GM21526 (cell line): ENCODE measurements around the gene ATF1.

ENCODE experiments used
- ATAC-seq: cut with Tn5 transposase; IDR thresholded peaks from one replicate; pipeline ENCODE4 v1.9.1; 2021; ENCODE audit warnings: moderate library complexity; ENCODE audit not compliant: unreplicated experiment, low FRiP score

ATF1 gene

DNA sequence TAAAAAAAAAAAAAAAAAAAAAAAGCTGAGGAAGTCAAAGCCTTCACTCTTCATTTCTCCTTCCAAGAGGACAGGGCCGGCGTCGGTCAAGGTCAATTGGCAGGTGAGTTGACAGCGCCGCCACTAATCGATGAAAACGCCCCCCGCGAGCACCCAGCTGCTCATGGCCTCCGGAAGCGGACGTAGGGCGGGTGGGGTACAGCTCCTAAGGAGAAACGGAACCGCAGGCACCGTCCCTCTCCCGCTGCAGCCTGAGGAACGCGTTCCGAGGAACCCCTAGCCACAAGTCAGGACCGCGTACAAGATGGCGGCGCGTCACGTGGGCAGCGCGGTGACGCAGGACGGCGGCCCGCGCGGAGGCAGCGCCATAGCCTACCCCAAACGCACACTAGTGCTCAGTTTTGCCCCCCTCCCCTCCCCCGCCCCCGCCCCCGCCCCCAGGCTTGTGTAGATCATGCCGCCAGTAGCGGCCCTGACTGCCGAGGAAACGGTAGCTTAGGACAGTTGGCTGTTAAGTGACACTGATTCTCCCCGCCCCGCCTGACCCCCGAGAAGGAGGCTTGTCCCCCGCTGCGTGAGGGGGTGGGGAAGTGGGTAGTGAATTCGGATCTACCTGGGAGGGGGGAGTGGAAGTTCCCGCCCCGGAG is at the start of gene ATF1:
Gene ATF1 (plus strand): TSS at position 463 of the 647 bp plus-strand sequence. CDS start 16,045 bp downstream, outside the sequence.
- ATAC-seq, result peak; percentile 81

DNA sequence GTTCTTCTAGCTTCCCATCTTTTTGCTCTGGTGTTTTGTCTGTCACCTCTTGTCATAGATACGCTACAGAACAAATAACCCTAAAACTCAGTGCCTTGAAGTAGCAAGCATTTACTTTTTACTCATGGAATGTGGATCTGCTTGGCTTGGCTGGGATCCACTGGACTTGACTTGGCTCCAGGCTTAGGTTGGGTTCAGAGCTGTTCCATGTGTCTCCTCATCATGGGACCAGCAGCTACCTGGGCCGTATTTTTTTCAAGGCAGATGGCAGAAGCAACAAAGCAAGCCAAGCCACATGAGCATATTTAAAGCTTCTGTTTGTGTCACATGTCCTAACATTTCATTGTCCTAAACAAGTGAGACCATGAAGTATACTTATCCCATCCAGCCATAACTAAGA is 48.7 kb upstream of the ATF1 start:
- ATAC-seq, result no peak

DNA sequence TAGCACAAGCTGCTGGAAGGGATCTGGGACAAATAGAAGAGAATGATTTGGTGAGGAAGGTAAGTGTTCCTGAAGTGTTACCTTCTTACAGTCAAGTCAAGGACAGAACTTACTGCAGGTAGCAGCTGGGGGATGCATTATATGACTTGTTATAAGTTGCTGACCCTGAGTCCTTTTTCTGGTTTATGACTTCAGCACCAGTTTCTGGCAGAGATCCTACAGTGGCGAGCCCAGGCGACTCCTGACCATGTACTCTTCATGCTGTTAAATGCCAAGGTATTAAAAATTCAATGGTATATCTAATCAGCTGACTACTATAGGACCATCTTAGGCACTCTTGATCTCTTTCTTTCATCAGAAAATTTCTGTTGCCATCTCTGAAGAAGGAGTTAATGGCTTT is 45.1 kb upstream of the ATF1 start:
- no peak for ATAC-seq

DNA sequence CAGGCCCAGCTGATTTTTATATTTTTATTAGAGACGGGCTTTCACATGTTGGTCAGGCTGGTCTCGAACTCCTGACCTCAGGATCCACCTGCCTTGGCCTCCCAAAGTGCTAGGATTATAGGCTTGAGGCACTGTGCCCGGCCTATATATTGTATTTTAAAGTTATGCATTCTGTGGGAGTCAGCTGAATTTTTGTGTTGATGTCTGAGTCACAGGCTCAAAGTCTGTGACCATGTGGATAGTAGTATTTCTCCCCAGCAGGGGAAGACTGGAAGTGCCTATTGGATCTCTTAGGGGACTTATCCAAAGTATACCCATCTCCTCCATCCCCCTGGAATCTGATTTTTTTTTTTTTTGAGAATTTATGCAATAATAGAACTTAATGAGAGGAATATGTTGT is 43.8 kb upstream of the ATF1 start:
- no peak for ATAC-seq

DNA sequence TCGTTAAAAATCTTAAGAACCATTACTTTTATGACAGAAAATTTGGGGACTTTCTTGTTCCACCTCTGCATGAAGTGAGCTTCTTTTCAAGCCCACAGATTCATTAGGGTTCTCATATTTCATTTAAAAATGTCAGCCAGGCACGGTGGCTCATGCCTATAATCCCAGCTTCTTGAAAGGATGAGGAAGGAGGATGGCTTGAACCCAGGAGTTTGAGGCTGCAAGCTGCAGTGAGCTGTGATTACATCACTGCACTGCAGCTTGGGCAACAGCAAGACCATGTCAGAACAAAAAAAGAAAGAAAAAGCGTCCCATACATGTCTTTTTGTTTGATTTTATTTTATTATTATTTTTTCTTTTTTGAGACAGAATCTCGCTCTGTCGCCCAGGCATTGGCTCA is 43.4 kb upstream of the ATF1 start:
- ATAC-seq, result no peak

GRCh38 chr12:50723865-50724264 is 40.0 kb upstream of the ATF1 start:
- no peak for ATAC-seq

- ATAC-seq, result no peak
Observed at GRCh38 chr12:50725011-50725942, 38.6 kb upstream of the ATF1 start.

DNA sequence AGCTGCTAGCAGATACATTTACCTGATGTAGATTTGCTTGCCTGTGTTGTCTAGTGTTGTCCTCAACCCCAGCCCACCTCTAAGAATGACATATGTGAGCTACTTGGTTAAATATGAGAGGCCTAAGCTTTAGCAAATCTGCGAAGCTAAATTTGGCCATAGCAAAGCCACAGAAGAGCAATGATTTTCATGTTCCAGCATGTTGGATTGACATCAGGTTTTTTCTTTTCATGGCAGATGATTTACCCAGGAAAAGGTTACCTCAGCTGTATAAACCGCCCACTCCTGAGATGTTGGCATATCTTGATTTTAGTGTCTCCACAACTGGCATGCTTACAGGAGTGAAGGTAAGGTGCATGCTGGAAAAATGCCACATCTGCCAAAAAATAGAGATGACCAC is 36.4 kb upstream of the ATF1 start:
- ATAC-seq, result no peak

- no peak for ATAC-seq
Observed at GRCh38 chr12:50728417-50728816, 35.5 kb upstream of the ATF1 start.

DNA sequence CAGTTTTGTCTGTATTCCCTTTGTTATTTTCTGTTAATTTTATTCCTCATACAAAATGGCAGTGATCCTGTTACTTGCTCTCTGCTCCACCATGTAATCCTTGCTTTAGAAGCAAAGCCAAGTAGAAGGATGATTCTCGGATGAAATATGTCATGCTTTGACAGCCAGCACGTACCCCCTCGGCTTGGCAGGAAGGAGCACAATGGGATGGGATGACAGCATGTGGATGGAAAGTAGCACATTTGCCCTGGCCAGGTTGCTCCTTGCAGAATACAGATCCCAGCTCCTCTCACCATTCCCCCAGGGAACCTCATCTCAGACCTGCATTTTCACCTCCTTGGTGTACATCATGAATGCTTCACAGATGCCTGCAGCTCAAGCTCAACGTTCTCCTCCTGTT is 35.1 kb upstream of the ATF1 start:
- ATAC-seq, result no peak

DNA sequence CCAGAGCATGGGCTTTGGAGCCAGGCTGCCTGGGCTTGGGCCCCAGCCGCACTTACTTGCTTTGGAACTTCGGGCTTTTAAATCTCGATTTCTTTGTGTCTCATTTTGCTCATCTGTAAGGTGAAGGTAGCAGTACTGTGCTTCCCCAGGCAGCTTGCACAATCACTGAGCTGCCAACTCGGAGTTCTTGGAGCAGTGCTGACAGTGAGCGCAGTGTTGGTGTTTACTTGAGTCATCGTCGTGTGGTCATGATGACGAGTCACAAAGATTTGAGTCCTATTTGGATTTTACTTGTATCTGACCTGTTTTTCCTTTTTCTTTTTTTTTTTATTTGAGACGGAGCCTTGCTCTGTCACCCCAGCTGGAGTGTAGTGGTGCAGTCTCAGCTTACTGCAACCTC is 31.3 kb upstream of the ATF1 start:
- no peak for ATAC-seq

GRCh38 chr12:50733706-50734105 is 30.2 kb upstream of the ATF1 start:
- no peak for ATAC-seq

DNA sequence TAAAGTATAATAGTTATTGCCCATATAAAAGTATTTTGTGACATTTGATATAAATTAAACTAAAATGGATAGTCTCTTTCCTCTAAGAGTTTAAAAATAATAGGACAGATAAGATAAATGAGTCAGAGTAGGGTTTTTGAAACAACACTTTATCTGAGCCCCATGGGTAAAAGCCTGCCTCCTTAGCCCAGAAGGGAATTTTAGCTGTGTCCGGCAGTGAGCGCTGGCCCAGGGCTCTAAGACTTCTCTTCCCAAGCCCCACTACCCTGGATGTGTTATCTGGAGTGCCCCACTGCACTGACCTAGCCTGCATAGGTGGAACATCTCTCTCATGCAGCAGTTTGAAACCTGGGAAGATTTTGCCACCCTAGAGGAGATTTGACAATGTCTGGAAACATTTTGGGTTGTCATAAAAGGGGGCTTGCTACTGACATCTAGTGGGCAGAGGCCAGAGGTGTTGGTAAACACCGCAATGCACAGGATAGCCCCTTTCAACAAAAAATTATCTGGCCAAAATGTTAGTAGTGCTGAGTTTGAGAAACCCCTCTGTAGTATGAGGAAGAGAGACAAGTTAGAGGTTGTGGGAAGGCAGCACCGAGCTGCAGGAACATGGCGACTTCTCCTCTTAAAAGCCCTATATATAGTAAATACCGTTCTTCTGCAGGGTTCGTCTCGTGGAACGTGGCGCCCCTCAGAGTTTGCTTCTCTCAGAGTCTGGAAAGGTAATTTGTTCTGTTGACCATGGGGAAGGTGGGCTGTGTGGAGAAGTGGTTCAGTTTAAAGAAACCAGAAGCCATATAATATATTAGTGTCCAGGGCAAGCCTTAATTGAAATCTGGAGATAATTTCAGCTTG is 29.3 kb upstream of the ATF1 start:
- no peak for ATAC-seq

DNA sequence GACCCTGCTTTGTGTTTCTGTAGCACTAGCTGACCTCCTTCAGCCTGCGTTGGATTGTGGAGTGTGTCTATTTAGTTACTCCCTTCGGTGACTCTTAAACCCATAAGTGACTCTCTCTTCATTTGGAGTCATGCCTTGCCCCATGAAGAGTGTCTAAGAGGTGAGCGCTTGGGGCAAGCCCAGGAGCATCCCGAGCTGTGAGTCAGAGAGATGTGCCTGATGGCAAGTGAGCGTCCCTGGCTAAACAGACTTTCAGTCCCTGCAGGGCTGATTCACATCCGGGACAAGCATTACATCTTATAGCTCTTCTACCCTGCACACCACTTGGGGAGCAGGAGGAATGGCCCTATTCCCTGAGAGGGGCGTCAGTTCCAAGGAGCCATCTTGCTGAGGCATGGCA is 24.3 kb upstream of the ATF1 start:
- no peak for ATAC-seq

- ATAC-seq, result no peak
Observed at GRCh38 chr12:50740307-50740706, 23.6 kb upstream of the ATF1 start.

GRCh38 chr12:50742776-50743175 is 21.1 kb upstream of the ATF1 start:
- ATAC-seq, result no peak

GRCh38 chr12:50745861-50746260 is 18.0 kb upstream of the ATF1 start:
- ATAC-seq, result no peak

DNA sequence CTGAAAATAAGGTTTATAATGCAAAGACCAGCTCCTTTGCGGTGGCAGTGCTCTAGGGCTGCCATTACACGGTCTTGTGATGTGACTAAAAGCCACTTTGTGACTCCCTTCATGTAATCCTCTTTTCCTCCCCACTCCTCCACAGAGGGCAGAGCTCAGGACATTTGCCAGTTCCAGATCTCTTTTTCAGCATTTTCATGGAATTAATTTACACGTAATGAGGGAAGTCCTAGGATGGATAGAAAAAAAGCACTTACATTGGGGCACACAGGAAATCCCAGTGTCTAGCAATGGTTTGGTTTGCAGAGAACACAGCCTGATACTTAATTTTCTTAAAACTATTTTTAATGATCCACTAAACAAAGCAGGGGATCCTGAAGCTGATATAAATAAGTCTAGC is 17.5 kb upstream of the ATF1 start:
- ATAC-seq, result no peak

DNA sequence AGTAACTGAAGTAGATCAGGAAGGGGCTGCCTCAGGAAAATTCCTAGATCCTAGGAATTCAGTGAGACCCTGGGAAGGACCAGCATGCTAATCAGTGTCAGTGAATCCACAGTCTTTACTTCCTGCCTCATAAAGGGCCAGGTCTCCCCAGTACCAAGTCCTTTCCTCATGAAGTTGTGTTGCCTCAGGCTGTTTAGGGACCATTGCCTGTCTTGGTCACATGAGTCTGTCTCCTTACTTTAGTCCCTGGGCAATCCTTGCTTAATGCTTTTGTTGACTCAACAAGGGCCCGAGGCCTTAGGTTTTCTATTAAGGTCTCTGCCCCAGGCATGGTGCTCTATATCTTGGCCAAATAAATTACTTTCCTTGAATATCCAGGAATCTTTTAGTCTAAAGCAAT is 16.1 kb upstream of the ATF1 start:
- no peak for ATAC-seq

- no peak for ATAC-seq
Observed at GRCh38 chr12:50749459-50749882, 14.4 kb upstream of the ATF1 start.

GRCh38 chr12:50750366-50750765 is 13.5 kb upstream of the ATF1 start:
- ATAC-seq, result no peak
